Hepatocyte (in vitro differentiated cells): ENCODE results near the gene DPF3. TPM values are rescaled to one million over a fixed set of nuclear protein-coding genes. Genes with fewer than 3 reads are reported as not detected.

Experiments
- DNase-seq: peaks from one replicate; pipeline ENCODE4 v3.0.0-alpha.2; 2016; ENCODE audit warnings: low spot score
- H2AFZ ChIP-seq: fragments of 200-600 bp; sonication (generic); 2 replicates; pipeline ENCODE4 v1.6.0; 2016; ENCODE audit warnings: antibody characterized with exemption, mild to moderate bottlenecking
- H3K27ac ChIP-seq: fragments of 200-600 bp; sonication (generic); 2 replicates; pipeline ENCODE4 v1.5.1; 2016; ENCODE audit warnings: mild to moderate bottlenecking
- H3K27me3 ChIP-seq: fragments of 200-600 bp; sonication (generic); 2 replicates; pipeline ENCODE4 v1.6.1; 2016
- H3K36me3 ChIP-seq: fragments of 200-600 bp; sonication (generic); replicated peaks from 2 replicates; pipeline ENCODE4 v1.5.1; 2016; ENCODE audit warnings: low read depth; ENCODE audit not compliant: insufficient read depth
- H3K4me1 ChIP-seq: fragments of 200-600 bp; sonication (generic); 2 replicates; pipeline ENCODE4 v1.5.1; 2016; ENCODE audit warnings: mild to moderate bottlenecking, moderate library complexity; ENCODE audit not compliant: insufficient read depth
- H3K4me2 ChIP-seq: fragments of 200-600 bp; sonication (generic); 2 replicates; pipeline ENCODE4 v1.6.0; 2016
- H3K4me3 ChIP-seq: fragments of 200-600 bp; sonication (generic); 2 replicates; pipeline ENCODE4 v1.5.1; 2016; ENCODE audit warnings: mild to moderate bottlenecking
- H3K79me2 ChIP-seq: fragments of 200-600 bp; sonication (generic); 2 replicates; pipeline ENCODE4 v1.6.0; 2017; ENCODE audit warnings: mild to moderate bottlenecking
- H3K9me2 ChIP-seq: fragments of 200-600 bp; sonication (generic); replicated peaks from 2 replicates; pipeline ENCODE4 v1.6.0; 2017; ENCODE audit warnings: mild to moderate bottlenecking; ENCODE audit not compliant: insufficient read depth
- H3K9me3 ChIP-seq: fragments of 200-600 bp; sonication (generic); 2 replicates; pipeline ENCODE4 v1.5.1; 2016; ENCODE audit warnings: low read depth, mild to moderate bottlenecking
- H4K20me1 ChIP-seq: fragments of 200-600 bp; sonication (generic); 2 replicates; pipeline ENCODE4 v1.6.0; 2016; ENCODE audit warnings: mild to moderate bottlenecking; ENCODE audit not compliant: insufficient read depth, poor library complexity, severe bottlenecking
- CTCF ChIP-seq: fragments of 200-600 bp; sonication (generic); IDR thresholded peaks from 2 replicates; pipeline ENCODE4 v1.5.1; 2016; ENCODE audit warnings: antibody characterized with exemption, mild to moderate bottlenecking; ENCODE audit not compliant: poor library complexity
- EZH2 ChIP-seq: fragments of 200-600 bp; sonication (generic); IDR thresholded peaks from 2 replicates; pipeline ENCODE4 v1.6.1; 2016; ENCODE audit warnings: antibody characterized with exemption, mild to moderate bottlenecking, borderline replicate concordance
- EZH2phosphoT487 ChIP-seq: fragments of 200-600 bp; sonication (generic); IDR thresholded peaks from one replicate; pipeline ENCODE4 v1.6.1; 2018; ENCODE audit warnings: antibody characterized with exemption, mild to moderate bottlenecking, low read depth, moderate library complexity; ENCODE audit not compliant: unreplicated experiment, severe bottlenecking
- WGBS: methylation state at CpG from one replicate; pipeline ENCODE4 v1.1.6; 2016; ENCODE audit warnings: low lambda C conversion rate; ENCODE audit errors: missing lambda C conversion rate; 5-methylcytosine and 5-hydroxymethylcytosine counted together
- polyA plus RNA-seq: library from polyadenylated mRNA; unstranded; fragments of >200 nt; fragmentation: Nextera tagmentation; extraction: Ambion mirVana; gene quantifications from 2 replicates; pipeline ENCODE4 v1.2.1, GENCODE V29; 2016
- total RNA-seq: library from RNA; depleted of rRNA; stranded (reverse); fragments of >200 nt; gene quantifications from 2 replicates; pipeline ENCODE4 v1.2.3, GENCODE V29; 2014

The DPF3 gene
- total and polyA plus RNA-seq, 2 experiments from 2014 or later = 0.21 to 0.47 TPM

- H3K9me3 ChIP-seq = no peaks in the 10 kb centered on the region
- TF ChIP-seq EZH2 = no peak
- no peak for TF ChIP-seq EZH2phosphoT487
- TF ChIP-seq CTCF = no peak
- no peaks in the 10 kb centered on the region for H3K4me1 ChIP-seq
- no peaks in the 10 kb centered on the region for H3K27me3 ChIP-seq
- no peak overlapping the region for H3K27ac ChIP-seq
- H3K4me2 ChIP-seq = no peak overlapping the region
- no peaks in the 10 kb centered on the region for H3K79me2 ChIP-seq
- no peak for DNase-seq
- no peaks in the 10 kb centered on the region for H3K36me3 ChIP-seq
- 91% methylated on average over 2 of the region's 2 CpGs for WGBS
- H3K4me3 ChIP-seq = no peak overlapping the region
- no peak overlapping the region for H2AFZ ChIP-seq
- no peaks in the 10 kb centered on the region for H3K9me2 ChIP-seq
- no peaks in the 10 kb centered on the region for H4K20me1 ChIP-seq
These were observed 77.6 kb downstream of the DPF3 start for GRCh38 chr14:72816287-72816686.

DNA sequence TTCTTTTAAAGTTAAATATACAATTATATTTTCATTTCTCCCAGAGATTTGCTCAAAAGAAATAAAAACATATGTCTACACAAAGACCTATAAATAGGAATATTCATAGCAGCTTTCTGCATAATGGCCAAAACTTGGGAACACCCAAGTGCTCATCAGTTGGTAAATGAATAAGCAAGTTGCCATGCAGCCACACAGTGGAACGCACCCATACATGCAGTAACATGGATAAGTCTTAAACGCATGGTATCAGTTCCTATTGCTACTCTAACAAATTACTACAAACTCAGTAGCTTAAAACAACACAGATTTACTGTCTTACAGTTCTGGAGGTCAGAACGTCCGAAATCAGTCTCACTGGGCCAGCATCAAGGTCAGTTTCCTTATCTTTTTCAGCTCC is 78.5 kb downstream of the DPF3 start:
- Histone ChIP-seq H3K79me2 (no peaks in the 10 kb centered on the region), H3K4me3 (no peak overlapping the region), H3K4me1 (no peaks in the 10 kb centered on the region), H2AFZ (no peak overlapping the region), H3K9me3 (no peaks in the 10 kb centered on the region), H3K27me3 (no peaks in the 10 kb centered on the region), H4K20me1 (no peaks in the 10 kb centered on the region), H3K9me2 (no peaks in the 10 kb centered on the region), H3K4me2 (no peak overlapping the region), H3K27ac (no peak overlapping the region), H3K36me3 (no peaks in the 10 kb centered on the region)
- 91% methylated on average over 4 of the region's 4 CpGs for WGBS
- DNase-seq = no peak
- TF ChIP-seq CTCF (no peak), EZH2phosphoT487 (no peak), EZH2 (no peak)

- H3K79me2 ChIP-seq = no peaks in the 10 kb centered on the region
- TF ChIP-seq EZH2phosphoT487 (no peak), CTCF (no peak), EZH2 (no peak)
- no peak overlapping the region for H3K4me3 ChIP-seq
- no peaks in the 10 kb centered on the region for H3K27me3 ChIP-seq
- no peaks in the 10 kb centered on the region for H4K20me1 ChIP-seq
- no peaks in the 10 kb centered on the region for H3K9me2 ChIP-seq
- no peak overlapping the region for H3K27ac ChIP-seq
- H3K9me3 ChIP-seq = no peaks in the 10 kb centered on the region
- H3K4me2 ChIP-seq = no peak overlapping the region
- no peak overlapping the region for H2AFZ ChIP-seq
- no peak for DNase-seq
- no peaks in the 10 kb centered on the region for H3K36me3 ChIP-seq
- 78% methylated on average over 16 of the region's 17 CpGs for WGBS
- H3K4me1 ChIP-seq = no peaks in the 10 kb centered on the region
These were observed 81.5 kb downstream of the DPF3 start for GRCh38 chr14:72812292-72812851.

DNA sequence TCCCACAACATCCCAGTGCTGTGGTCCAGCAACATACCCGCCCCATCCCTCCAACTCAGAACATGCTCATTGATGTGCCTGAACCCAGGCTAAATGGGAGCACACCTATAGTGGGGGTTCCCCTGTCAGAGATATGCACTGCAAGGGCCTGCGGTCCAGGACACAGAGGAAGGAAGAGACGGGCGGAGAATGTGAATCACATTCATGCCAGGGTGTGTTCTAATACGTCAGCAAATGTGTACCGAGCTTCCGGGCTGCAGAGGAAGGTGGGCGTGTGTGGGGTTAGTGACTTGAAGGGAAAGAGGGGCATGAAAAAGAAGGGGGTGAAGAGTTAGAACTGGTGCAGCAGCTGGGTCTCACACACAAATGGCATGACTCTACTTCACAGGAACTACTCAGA is 83.7 kb downstream of the DPF3 start:
- Histone ChIP-seq H3K4me1 (no peaks in the 10 kb centered on the region), H3K36me3 (no peaks in the 10 kb centered on the region), H3K4me2 (no peak overlapping the region), H3K27ac (no peak overlapping the region), H2AFZ (no peak overlapping the region), H3K79me2 (no peaks in the 10 kb centered on the region), H3K9me3 (no peaks in the 10 kb centered on the region), H3K9me2 (no peaks in the 10 kb centered on the region), H4K20me1 (no peaks in the 10 kb centered on the region), H3K27me3 (no peaks in the 10 kb centered on the region), H3K4me3 (no peak overlapping the region)
- WGBS = 97% methylated on average over 8 of the region's 8 CpGs
- TF ChIP-seq CTCF (no peak), EZH2 (no peak), EZH2phosphoT487 (no peak)
- DNase-seq = no peak
